Measurements from ENCODE around the gene CDYL.

GRCh38 chr6:4743062-4743461 is 33.1 kb upstream of the CDYL start:
- no peak for TF ChIP-seq CTCF (conservative IDR thresholded peaks at IDR 0.05 in 1 of 2, IDR thresholded peaks at IDR 0.05 in 1 of 2; ENCODE audit: extremely low read depth in 1 of 2, insufficient read depth in 1 of 2, low read depth in 1 of 2, low read length in 2 of 2)
- TF ChIP-seq EZH2 (IDR thresholded peaks at IDR 0.05; ENCODE audit: borderline replicate concordance, low read length) = no peak
